Stomach (tissue), 4 donors: ENCODE results near the gene PRKCB.

Experiments used
- POLR2A ChIP-seq, 4 donors: fragments of 450-650 bp; IDR thresholded peaks; one replicate each; pipeline ENCODE4 v1.6.1; 2016; ENCODE audit warnings: antibody characterized with exemption in 4 of 4, control low read depth in 2 of 4, mild to moderate bottlenecking in 1 of 4, moderate library complexity in 1 of 4
- POLR2AphosphoS5 ChIP-seq, 3 donors: sonication (generic); formaldehyde crosslinking; IDR thresholded peaks; one replicate each; pipeline ENCODE4 v1.6.1; 2016; ENCODE audit warnings: antibody characterized with exemption in 3 of 3
- TF ChIP-seq, protein P1 (sequence below), 7 experiments: fragments of 450-650 bp in 4 of 7; fragments of 200-600 bp in 3 of 7; sonication (generic) in 3 of 7; IDR thresholded peaks; one replicate each; pipeline ENCODE4 v1.5.1; 2016 to 2019; ENCODE audit warnings: antibody characterized with exemption in 7 of 7, control low read depth in 2 of 7, mild to moderate bottlenecking in 1 of 7

DNA sequence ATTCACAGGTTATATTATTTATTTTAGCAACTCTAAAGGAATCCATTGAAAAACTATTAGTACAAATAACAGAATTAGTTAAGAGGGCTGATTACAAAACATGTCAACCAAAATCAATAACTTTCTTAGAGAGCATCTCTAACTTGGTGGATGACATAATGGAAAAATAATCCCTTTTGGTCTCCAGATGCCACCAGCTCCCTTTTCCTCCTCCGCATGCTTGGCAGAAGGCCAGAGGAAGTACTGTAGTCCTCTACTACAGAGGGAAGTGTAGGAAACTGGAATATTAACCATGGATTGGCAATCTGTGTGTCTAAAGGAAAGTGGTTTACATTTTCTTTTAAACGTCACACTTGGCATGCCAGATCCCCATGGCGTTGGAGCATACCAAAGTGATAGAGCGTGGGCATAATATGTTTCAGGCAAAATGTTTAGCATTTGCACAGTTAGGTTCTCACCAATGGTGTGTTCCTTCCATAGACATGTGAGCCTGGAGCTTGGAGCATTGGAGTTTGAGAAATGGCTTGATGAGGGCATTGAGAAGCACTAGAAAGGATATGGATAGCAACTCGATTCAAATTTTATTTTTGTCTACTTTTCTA is 106.3 kb downstream of the PRKCB start:
- TF ChIP-seq POLR2AphosphoS5 (IDR thresholded peaks at IDR 0.05) (no peak), POLR2A (IDR thresholded peaks at IDR 0.05) (no peak)
- TF ChIP-seq, protein P1, sequence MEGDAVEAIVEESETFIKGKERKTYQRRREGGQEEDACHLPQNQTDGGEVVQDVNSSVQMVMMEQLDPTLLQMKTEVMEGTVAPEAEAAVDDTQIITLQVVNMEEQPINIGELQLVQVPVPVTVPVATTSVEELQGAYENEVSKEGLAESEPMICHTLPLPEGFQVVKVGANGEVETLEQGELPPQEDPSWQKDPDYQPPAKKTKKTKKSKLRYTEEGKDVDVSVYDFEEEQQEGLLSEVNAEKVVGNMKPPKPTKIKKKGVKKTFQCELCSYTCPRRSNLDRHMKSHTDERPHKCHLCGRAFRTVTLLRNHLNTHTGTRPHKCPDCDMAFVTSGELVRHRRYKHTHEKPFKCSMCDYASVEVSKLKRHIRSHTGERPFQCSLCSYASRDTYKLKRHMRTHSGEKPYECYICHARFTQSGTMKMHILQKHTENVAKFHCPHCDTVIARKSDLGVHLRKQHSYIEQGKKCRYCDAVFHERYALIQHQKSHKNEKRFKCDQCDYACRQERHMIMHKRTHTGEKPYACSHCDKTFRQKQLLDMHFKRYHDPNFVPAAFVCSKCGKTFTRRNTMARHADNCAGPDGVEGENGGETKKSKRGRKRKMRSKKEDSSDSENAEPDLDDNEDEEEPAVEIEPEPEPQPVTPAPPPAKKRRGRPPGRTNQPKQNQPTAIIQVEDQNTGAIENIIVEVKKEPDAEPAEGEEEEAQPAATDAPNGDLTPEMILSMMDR (IDR thresholded peaks at IDR 0.05) = no peak
